Measurements from ENCODE around the gene IRAK2.

The IRAK2 gene

GRCh38 chr3:10284496-10284895, 119.8 kb downstream of the IRAK2 start:
- peak; percentile 11 for DNase-seq (ENCODE audit: low read depth)

GRCh38 chr3:10285272-10286132, 120.8 kb downstream of the IRAK2 start:
- no peak for DNase-seq (ENCODE audit: low read depth)

- DNase-seq (ENCODE audit: low read depth): no peak
Observed at GRCh38 chr3:10286133-10286524, 121.4 kb downstream of the IRAK2 start.

- no peak for DNase-seq (ENCODE audit: low read depth)
Observed at GRCh38 chr3:10286596-10287295, 122.0 kb downstream of the IRAK2 start.

GRCh38 chr3:10287936-10288574, 123.3 kb downstream of the IRAK2 start:
- no peak for DNase-seq (ENCODE audit: low read depth)

- DNase-seq (ENCODE audit: low read depth): no peak
Observed at GRCh38 chr3:10288575-10288960, 123.8 kb downstream of the IRAK2 start.

GRCh38 chr3:10289077-10289476, 124.4 kb downstream of the IRAK2 start:
- DNase-seq (ENCODE audit: low read depth): no peak

GRCh38 chr3:10289787-10290355, 125.2 kb downstream of the IRAK2 start:
- DNase-seq (ENCODE audit: low read depth): no peak

GRCh38 chr3:10290481-10291176, 125.9 kb downstream of the IRAK2 start:
- no peak for DNase-seq (ENCODE audit: low read depth)

- DNase-seq (ENCODE audit: low read depth): no peak
Observed at GRCh38 chr3:10291641-10292040, 126.9 kb downstream of the IRAK2 start.

GRCh38 chr3:10292505-10293419, 128.0 kb downstream of the IRAK2 start, which contains the start of gene GHRL:
GHRL (minus strand) TSS chr3:10292947; CDS start chr3:10290180, 2,767 bp downstream.
- no peak for DNase-seq (ENCODE audit: low read depth)

All from activated T-cell treated with anti-CD3 and anti-CD28 coated beads for 24 hours (primary cell).